ENCODE data around the gene IL1RL2. TPM values are rescaled to one million over a fixed set of nuclear protein-coding genes. Genes with fewer than 3 reads are reported as not detected.

IL1RL2 gene
- total and polyA plus RNA-seq, 2 of the 8 experiments (the other 6 are each of a cell fraction or from before 2014, with no cell fraction given): not detected

- 82% methylated on average over 8 of the region's 8 CpGs; no CpG with 5 or more reads in 1 of the 2 experiments for WGBS, 2 experiments (ENCODE audit: extremely low coverage in 1 of 2, insufficient coverage in 1 of 2, insufficient read length in 1 of 2, insufficient replicate concordance in 2 of 2, low coverage in 1 of 2, low lambda C conversion rate in 2 of 2, missing lambda C conversion rate in 1 of 2)
- H3K79me2 ChIP-seq (ENCODE audit: control insufficient read depth in 1 of 2, insufficient read depth in 2 of 2, low read length in 2 of 2): no peaks in the 10 kb centered on the region
- TF ChIP-seq, protein P1, sequence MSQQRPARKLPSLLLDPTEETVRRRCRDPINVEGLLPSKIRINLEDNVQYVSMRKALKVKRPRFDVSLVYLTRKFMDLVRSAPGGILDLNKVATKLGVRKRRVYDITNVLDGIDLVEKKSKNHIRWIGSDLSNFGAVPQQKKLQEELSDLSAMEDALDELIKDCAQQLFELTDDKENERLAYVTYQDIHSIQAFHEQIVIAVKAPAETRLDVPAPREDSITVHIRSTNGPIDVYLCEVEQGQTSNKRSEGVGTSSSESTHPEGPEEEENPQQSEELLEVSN (IDR thresholded peaks at IDR 0.05): no peak
- TF ChIP-seq CHD1 (IDR thresholded peaks at IDR 0.05; ENCODE audit: low read depth, low read length): no peak
- TF ChIP-seq TAF1 (IDR thresholded peaks at IDR 0.05; ENCODE audit: low read depth, low read length): no peak
- TF ChIP-seq NRF1 (IDR thresholded peaks at IDR 0.05; ENCODE audit: low read depth, low read length): no peak
These were observed 38.3 kb downstream of the IL1RL2 start for GRCh38 chr2:102224824-102225739.

More at GRCh38 chr2:102224824-102225739, 38.3 kb downstream of the IL1RL2 start:
- Histone ChIP-seq H2AFZ (ENCODE audit: low read length) (no peak overlapping the region), H3K4me2 (ENCODE audit: insufficient read depth in 1 of 2, low read depth in 2 of 2, low read length in 2 of 2) (no peak overlapping the region), H3K23ac (ENCODE audit: insufficient read length) (no peak overlapping the region), H3K79me1 (ENCODE audit: low read depth, low read length) (no peaks in the 10 kb centered on the region), H4K20me1 (replicated peaks in 1 of 2; ENCODE audit: control insufficient read depth in 1 of 2, insufficient read depth in 2 of 2, low read length in 2 of 2) (no peaks in the 10 kb centered on the region), H3K9ac (replicated peaks in 1 of 4; ENCODE audit: extremely low read depth in 1 of 4, low read depth in 3 of 4, low read length in 3 of 4) (no peak overlapping the region), H3K27ac (ENCODE audit: low read depth, low read length) (no peak overlapping the region), H3K14ac (ENCODE audit: insufficient read length) (no peak overlapping the region), H2BK5ac (ENCODE audit: low read depth, low read length) (no peak overlapping the region), H4K8ac (ENCODE audit: extremely low read depth, insufficient read depth, low read length) (no peak overlapping the region), H4K5ac (ENCODE audit: insufficient read length, low read depth, low read length) (no peak overlapping the region), H3K36me3 (ENCODE audit: control insufficient read depth in 2 of 4, insufficient read depth in 4 of 4, low read length in 3 of 4) (no peaks in the 10 kb centered on the region), H2BK15ac (ENCODE audit: low read length) (no peak overlapping the region), H2BK12ac (ENCODE audit: low read depth, low read length) (no peak overlapping the region), H4K91ac (replicated peaks; ENCODE audit: insufficient read length, low read length) (no peak overlapping the region), H3K18ac (ENCODE audit: extremely low read depth, low read length) (no peak overlapping the region), H3K4me1 (replicated peaks in 1 of 4; ENCODE audit: control insufficient read depth in 3 of 4, insufficient read depth in 4 of 4, low read length in 3 of 4) (peaks cover 0 to 8% (median 4%) of the 10 kb centered on the region in 4 experiments; a peak in 5 of 7 replicates), H3K4ac (replicated peaks; ENCODE audit: insufficient read length, low read depth, low read length) (no peak overlapping the region), H2BK120ac (replicated peaks; ENCODE audit: low read depth, low read length) (no peak overlapping the region), H2BK20ac (ENCODE audit: low read length) (no peak overlapping the region), H2AK5ac (ENCODE audit: low read depth, low read length) (no peak overlapping the region), H3K27me3 (replicated peaks in 1 of 4; ENCODE audit: control insufficient read depth in 3 of 4, extremely low read depth in 1 of 4, insufficient read depth in 3 of 4, low read length in 3 of 4) (no peaks in the 10 kb centered on the region), H3K23me2 (ENCODE audit: low read depth, low read length) (no peaks in the 10 kb centered on the region), H3K4me3 (ENCODE audit: extremely low read depth in 1 of 4, insufficient read depth in 2 of 4, low read depth in 3 of 4, low read length in 4 of 4) (no peak overlapping the region), H3K56ac (replicated peaks; ENCODE audit: insufficient read length, low read depth, low read length) (no peak overlapping the region), H3K9me3 (ENCODE audit: insufficient read depth in 2 of 2, low read depth in 1 of 2, low read length in 1 of 2) (no peaks in the 10 kb centered on the region)
- DNase-seq (ENCODE audit: low read depth in 1 of 2, low spot score in 2 of 2): no peak
- ChIA-PET CTCF (ENCODE audit: partially characterized antibody) (interaction anchor here (0.7 to 1.7 kb wide), 3 partner anchors 9 to 219 kb away, joined by 3 to 4 read pairs (median 3); no protein-coding TSS in a partner anchor), POLR2A (ENCODE audit: partially characterized antibody) (no interaction called here)
- FAIRE-seq: no peak
